ENCODE results near the gene TMEM41B.
"Not testable (repeated sequence)": the region's sequence is repeated elsewhere in the genome, so short reads cannot be mapped to it uniquely, and the experiment has no call there.

TMEM41B gene

DNA sequence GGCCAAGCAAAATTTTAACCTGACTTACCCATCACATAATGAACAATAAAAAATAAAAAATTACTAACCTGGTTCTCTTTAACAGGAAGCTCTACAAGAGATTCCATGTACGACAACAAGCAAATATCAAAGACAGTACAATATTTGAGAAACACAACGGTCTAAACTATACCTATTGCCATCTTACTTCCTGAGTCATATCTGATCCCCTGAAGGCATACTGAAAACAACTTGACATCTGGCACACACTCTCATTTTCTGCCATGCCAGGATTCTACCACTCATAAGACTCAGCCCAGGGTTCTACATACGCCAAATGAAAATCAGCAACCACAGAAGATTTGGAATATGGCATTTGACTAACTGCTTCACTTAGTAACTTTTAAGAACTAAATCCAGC, 63.1 kb downstream of the TMEM41B start:
- no peaks in the 10 kb centered on the region for H3K36me3 Mint-ChIP-seq
- no peak overlapping the region for H3K27ac Mint-ChIP-seq
- H3K27me3 Mint-ChIP-seq = no peaks in the 10 kb centered on the region
- no peak for ATAC-seq
- H3K4me3 Mint-ChIP-seq = no peak overlapping the region
- no peaks in the 10 kb centered on the region for H3K9me3 Mint-ChIP-seq
- peaks cover 20% of the 10 kb centered on the region for H3K4me1 Mint-ChIP-seq

GRCh38 chr11:9250139-9250582, 64.2 kb downstream of the TMEM41B start:
- no peaks in the 10 kb centered on the region for H3K9me3 Mint-ChIP-seq
- H3K27me3 Mint-ChIP-seq = no peaks in the 10 kb centered on the region
- peak; percentile 80 for ATAC-seq
- no peak overlapping the region for H3K4me3 Mint-ChIP-seq
- no peaks in the 10 kb centered on the region for H3K36me3 Mint-ChIP-seq
- H3K4me1 Mint-ChIP-seq = peaks cover 22% of the 10 kb centered on the region
- H3K27ac Mint-ChIP-seq = no peak overlapping the region

- Mint-ChIP-seq H3K36me3 (no peaks in the 10 kb centered on the region), H3K27ac (no peak overlapping the region), H3K4me3 (no peak overlapping the region), H3K27me3 (no peaks in the 10 kb centered on the region), H3K4me1 (peaks cover 22% of the 10 kb centered on the region), H3K9me3 (no peaks in the 10 kb centered on the region)
- no peak for ATAC-seq
Observed at GRCh38 chr11:9249252-9249651, 65.1 kb downstream of the TMEM41B start.

DNA sequence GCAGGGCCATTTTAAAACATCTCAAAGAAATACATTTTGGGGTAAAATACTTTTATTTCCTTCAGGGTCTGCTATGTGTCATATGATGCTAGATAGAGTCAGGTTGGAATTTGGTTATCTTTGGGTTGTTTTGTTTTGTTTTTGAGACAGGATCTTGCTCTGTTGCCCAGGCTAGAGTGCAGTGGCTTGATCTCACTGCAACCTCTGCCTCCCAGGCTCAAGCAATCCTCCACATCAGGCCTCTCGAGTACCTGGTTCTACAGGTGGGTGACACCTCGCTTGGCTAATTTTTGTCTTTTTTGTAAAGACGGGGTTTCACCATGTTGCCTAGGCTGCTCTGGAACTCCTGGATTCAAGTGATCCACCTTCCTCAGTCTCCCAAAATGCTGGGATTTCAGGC, 66.5 kb downstream of the TMEM41B start:
- ATAC-seq = no peak
- Mint-ChIP-seq H3K27ac (no peak overlapping the region), H3K9me3 (no peaks in the 10 kb centered on the region), H3K27me3 (no peaks in the 10 kb centered on the region), H3K4me3 (no peak overlapping the region), H3K4me1 (peaks cover 22% of the 10 kb centered on the region), H3K36me3 (no peaks in the 10 kb centered on the region)

DNA sequence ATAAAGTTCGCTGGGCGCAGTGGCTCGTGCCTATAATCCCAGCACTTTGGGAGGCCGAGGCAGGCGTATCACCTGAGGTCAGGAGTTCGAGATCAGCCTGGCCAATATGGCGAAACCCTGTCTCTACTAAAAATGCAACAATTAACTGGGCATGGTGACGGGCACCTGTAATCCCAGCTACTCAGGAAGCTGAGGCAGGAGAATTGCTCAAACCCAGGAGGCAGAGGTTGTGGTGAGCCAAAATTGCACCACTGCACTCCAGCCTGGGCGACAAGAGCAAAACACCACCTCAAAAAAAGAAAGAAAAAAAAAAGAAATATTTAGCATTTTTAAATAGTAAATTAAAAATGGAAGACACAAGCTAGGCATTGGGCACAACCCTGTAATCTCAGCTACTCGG, 78.2 kb downstream of the TMEM41B start:
- H3K4me1 Mint-ChIP-seq = peaks cover 19% of the 10 kb centered on the region
- not testable (repeated sequence) for H3K27ac Mint-ChIP-seq, ATAC-seq, H3K4me3 Mint-ChIP-seq, H3K27me3 Mint-ChIP-seq, H3K9me3 Mint-ChIP-seq
- peaks cover 18% of the 10 kb centered on the region for H3K36me3 Mint-ChIP-seq

GRCh38 chr11:9232482-9232881, 81.9 kb downstream of the TMEM41B start:
- peaks cover 28% of the 10 kb centered on the region for H3K4me1 Mint-ChIP-seq
- H3K27me3 Mint-ChIP-seq = no peaks in the 10 kb centered on the region
- H3K4me3 Mint-ChIP-seq = no peak overlapping the region
- H3K27ac Mint-ChIP-seq = no peak overlapping the region
- ATAC-seq = no peak
- peaks cover 18% of the 10 kb centered on the region for H3K36me3 Mint-ChIP-seq
- peaks cover 5% of the 10 kb centered on the region for H3K9me3 Mint-ChIP-seq

DNA sequence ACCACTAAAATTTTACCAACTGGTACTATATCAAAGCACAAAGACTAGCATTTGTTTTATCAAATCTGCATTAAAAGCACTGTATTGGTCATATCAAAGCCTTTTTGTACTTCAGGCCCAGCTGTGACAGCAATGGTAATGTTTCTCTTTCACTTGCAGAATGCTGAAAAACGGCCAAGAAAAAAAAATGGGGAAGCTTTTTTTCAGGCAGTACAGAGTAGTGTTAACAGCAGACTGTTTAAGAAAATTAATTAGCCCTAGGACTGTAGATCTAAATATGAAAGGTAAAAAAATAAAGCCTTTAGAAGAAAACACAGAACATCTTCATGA, 82.6 kb downstream of the TMEM41B start:
- peaks cover 29% of the 10 kb centered on the region for H3K4me1 Mint-ChIP-seq

More for the DNA sequence above, 82.6 kb downstream of the TMEM41B start:
- Mint-ChIP-seq H3K27me3 (no peaks in the 10 kb centered on the region), H3K4me3 (peak overlapping the region; percentile 48), H3K27ac (peak overlapping the region; percentile 73), H3K36me3 (peaks cover 18% of the 10 kb centered on the region), H3K9me3 (peaks cover 5% of the 10 kb centered on the region)
- peak; percentile 67 for ATAC-seq

Data from stimulated activated memory B cell treated with anti-CD40 and anti-IgM and Interleukin-4, amounts not matched to agents 10 μg/mL and 1 μg/mL and 100 μg/mL, for 72 hours (primary cell).